T-helper 1 cell (primary cell): ENCODE results near the gene TSNAX.
A peak's percentile ranks its signal among the peaks of the same experiment; 100 is the strongest.
"Not testable (repeated sequence)": the region's sequence is repeated elsewhere in the genome, so short reads cannot be mapped to it uniquely, and the experiment has no call there.

Experiments
- DNase-seq, 5 donors: peaks; one replicate each; pipeline ENCODE4 v3.0.0-alpha.2; 2012 to 2020
- total RNA-seq, 4 donors: gene quantifications; one replicate each; lab custom pipeline; 2026; lab: John Stamatoyannopoulos, UW

Gene TSNAX
- 15.1 to 29.9 (median 22.3) reads per million in 4 donors for total RNA-seq

- peak; percentile 76 to 96 (median 83) for DNase-seq
Observed at GRCh38 chr1:231528172-231529029, at the start of gene TSNAX. TSS of gene TSNAX (plus strand) at chr1:231528669. CDS start at chr1:231528811, 142 bp downstream.

DNA sequence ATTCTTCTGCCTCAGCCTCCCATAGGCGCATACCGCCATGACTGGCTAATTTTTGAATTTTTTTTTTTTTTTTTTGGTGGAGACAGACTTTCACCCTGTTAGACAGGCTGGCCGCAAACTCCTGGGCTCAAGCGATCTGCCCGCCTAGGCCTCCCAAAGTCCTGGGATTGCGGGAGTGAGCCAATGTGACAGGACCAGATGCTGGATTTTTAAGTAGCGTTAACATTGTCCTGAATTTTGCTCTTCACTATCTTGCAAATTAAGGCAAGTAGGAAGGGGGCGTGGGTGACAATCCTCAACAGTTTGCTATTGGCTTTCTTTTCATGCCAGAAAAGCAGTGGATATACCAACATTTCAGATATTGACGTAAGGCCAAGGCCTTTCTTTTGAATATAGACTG, 49.7 kb upstream of the TSNAX start:
- no peak for DNase-seq

- DNase-seq, result no peak
Observed at GRCh38 chr1:231480008-231480407, 48.5 kb upstream of the TSNAX start.

GRCh38 chr1:231481289-231481688, 47.2 kb upstream of the TSNAX start:
- no peak for DNase-seq

DNA sequence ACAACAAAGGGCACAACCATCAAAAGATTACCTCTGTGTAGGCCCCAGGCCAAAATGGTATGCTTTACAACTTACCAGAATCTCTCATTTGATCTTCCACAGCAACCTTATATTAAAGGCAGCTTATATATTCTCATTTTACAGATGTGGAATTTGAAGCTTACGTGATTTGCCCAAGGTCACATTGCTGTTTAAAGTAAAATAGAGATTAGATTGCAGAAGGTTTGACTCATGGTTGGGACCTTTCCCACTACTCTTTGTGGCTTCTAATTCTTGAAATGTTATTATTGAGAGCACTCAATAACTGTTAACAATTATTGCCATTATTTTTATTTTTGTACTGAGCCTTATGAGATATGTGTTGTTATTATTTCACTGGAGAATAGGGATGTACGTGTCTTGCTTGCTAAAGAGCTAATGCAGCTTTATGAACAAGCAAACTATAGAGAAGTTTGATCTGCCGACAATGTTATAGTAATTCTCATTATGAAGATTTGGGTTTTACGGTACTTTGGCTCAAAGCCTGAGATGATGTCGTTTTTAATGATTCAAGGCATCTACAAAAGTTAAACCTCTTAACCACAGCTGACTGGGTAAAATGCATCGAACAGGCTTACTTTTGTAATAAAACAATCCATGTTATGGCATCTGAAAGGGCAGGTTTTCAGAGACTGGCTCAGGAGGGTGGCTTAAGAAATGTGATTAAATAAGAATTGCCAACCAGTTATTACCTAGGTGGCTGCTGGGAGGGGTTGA, 43.3 kb upstream of the TSNAX start:
- no peak for DNase-seq

- no peak for DNase-seq
Observed at GRCh38 chr1:231487019-231487418, 41.5 kb upstream of the TSNAX start.

DNA sequence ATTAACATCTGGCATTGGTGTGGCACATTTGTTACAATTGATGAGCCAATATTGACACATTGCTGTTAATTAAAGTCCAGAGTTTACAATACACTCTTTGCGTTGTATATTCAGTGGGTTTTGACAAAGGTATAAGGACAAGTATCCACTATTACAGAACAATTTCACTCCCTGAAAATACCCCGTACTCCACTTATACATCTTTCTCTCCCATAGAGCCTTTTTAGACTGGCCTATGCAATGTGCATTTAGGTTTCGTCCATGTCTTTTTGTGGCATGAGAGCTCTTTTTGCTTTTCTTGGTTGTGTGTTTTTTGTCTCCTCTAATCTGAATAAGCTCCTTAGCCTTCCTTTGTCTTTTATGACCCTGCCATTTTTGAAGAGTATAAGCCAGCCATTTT, 40.6 kb upstream of the TSNAX start:
- no peak for DNase-seq

DNA sequence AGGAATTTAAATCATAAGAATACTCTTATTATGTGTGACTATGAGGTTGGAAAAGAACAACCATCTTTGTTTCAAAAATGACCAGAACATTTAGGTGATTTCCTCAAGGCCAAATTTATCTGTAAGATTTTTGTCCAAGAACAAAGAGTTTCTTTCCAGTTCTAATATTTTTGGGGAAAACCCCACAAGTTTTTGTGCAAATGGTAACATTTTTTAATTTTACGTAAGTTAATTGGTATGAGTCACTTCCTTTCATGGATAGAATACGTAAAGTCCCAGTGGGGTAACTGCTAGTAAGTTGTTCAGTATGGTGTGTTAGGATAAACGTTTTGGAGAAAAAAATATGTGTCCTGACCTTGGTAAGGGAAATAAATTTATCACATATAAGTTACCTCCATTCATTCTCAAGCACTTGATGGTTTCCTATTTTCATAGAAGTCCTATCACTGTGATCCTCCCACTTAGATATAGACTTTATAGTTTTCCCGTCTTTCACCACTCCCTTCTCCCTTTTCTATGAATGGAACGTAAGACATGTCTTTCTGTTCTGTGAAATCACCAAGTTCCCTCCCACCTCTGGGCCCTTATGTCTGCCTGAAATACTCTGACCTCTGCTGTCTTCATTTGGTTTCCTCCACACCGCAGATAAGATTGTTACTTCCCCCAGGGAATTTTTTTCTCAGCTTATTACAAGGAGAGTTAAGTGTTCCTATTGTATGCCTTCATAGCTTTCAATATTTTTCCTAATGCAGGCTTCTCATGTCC, 34.9 kb upstream of the TSNAX start:
- DNase-seq, result peak in 1 of 5 donors; percentile 9

DNA sequence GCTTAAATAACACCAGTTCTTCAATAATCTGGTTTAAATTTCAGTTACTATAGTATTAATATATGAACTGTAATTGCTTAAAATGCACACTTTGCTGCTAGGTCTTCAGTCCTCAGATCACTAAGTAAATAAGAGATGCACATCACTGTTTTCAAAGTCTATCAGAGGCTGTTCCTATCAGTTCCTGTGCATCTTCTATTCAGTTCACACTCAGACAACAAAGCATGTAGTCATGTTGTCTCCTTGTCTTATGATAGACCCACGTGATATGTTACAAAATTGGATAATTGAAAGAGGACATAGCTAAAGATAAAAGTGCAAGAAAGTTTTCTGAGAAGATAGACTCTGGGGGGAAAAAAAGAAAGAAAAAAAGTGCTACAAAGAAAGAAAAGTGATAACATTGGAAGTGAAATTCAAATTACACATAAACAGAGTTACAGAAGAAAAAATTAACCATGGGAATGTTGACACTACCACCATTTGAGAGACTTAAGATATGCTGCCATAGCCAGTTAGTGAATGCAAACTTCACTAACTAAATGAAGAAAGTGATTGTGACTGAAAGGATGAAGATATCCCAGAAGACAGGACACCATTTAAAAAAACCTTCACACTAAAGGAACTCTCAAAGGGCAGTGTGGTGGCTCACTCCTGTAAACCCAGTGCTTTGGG, 33.9 kb upstream of the TSNAX start:
- no peak for DNase-seq

GRCh38 chr1:231497629-231498152, 30.8 kb upstream of the TSNAX start:
- DNase-seq, result no peak

GRCh38 chr1:231499148-231499763, 29.2 kb upstream of the TSNAX start:
- no peak for DNase-seq

- DNase-seq, result no peak
Observed at GRCh38 chr1:231500666-231501065, 27.8 kb upstream of the TSNAX start.

DNA sequence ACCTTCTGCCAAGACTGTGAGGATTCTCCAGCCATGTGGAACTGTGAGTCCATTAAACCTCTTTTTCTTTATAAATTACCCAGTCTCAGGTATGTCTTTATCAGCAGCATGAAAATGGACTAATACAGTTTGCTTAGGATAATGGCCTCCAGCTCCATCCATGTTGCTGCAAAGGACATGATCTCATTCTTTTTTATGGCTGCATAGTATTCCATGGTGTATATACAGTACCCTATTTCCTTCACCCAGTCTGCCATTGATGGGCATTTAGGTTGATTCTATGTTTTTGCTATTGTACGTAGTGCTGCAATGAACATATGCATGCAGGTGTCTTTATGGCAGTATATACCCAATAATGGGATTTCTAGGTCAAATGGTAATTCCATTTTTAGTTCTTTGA, 25.3 kb upstream of the TSNAX start:
- DNase-seq, result not testable (repeated sequence)

- no peak for DNase-seq
Observed at GRCh38 chr1:231507476-231508355, 20.8 kb upstream of the TSNAX start.

GRCh38 chr1:231508497-231508896, 20.0 kb upstream of the TSNAX start:
- DNase-seq, result no peak

GRCh38 chr1:231508941-231509340, 19.5 kb upstream of the TSNAX start:
- no peak for DNase-seq

- DNase-seq, result no peak
Observed at GRCh38 chr1:231512147-231512698, 16.2 kb upstream of the TSNAX start.

DNA sequence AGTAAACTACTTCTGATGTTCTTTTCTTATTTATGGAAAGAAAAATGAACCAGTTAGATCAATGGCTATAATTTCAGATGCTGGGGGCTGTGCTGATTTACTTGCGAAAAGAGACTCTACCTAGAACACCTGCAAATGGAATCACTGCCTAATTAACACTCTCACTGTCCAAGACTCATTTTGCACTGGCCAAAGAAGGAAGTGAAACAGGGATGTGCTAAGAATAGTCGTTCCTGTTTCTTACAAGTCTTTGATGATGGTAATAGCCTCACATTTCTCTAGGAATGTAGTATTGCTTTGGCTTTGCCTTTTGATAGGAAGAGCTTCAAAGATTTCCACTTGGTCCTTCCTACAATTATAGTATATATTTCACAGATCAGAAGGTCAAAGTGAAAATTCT, 12.7 kb upstream of the TSNAX start:
- DNase-seq, result no peak

GRCh38 chr1:231517076-231517475, 11.4 kb upstream of the TSNAX start:
- no peak for DNase-seq

DNA sequence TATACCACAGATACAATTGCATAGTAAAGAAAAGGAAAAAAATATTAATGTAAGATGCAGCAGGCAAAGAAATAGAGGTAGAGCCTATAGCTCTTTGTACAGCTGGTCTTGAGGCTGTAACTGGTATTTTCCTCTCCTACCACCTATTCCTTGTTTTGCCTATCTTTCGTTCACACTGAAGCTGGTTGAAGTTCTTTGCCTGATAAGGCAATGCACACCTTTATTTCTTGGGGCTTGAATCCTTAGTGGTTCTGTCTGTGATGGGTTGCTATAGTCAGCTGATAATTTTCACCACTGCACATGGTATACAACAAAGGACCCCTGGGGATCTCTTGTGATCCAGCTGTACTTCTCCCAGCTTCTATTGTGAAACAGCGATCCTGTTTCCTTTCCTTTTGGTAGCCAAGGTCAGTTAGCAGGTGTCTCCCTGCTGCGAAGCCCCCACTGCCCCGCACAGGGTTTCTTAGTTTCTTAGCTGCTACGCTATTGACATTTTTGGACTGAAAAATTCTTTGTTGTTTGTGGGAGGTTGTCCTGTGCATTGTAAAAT, 9.9 kb upstream of the TSNAX start:
- DNase-seq, result no peak
